Skin epidermis (tissue), 12 donors: ENCODE results near the gene CCL1.

Experiments
- H3K27ac ChIP-seq, 21 experiments: fragments of 200-600 bp; sonication (generic) in 11 of 21; one replicate each; pipeline ENCODE4 v1.5.0; 2020; ENCODE audit warnings: mild to moderate bottlenecking in 3 of 21, inconsistent platforms in 2 of 21, moderate library complexity in 2 of 21
- H3K4me3 ChIP-seq, 7 experiments: fragments of 200-600 bp; sonication (generic) in 2 of 7; one replicate each; pipeline ENCODE4 v1.5.0; 2020; ENCODE audit warnings: inconsistent platforms in 2 of 7, mild to moderate bottlenecking in 2 of 7, moderate library complexity in 1 of 7

The CCL1 gene

DNA sequence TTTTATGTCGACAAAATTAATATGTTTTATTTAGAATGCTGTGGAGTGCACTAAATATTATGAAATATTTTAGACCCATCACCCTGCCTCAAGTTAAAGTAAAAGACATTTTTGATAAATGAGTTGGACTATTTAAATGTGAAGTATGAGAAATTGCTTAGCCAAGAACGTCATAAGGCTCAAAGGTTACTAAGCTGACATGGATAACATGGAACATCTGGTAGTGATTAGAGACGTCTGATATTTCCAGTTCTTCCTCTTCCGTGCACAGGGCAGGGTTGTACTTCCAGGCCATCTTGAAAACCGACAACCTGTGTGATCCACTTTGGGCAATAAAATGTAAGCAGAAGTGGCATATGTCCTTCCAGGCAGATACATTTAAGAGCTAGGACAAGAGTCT is 51.0 kb downstream of the CCL1 start:
- peak overlapping the region in 4 of 21 experiments; percentile 16 to 60 (median 34) for H3K27ac ChIP-seq
- H3K4me3 ChIP-seq: no peak overlapping the region

DNA sequence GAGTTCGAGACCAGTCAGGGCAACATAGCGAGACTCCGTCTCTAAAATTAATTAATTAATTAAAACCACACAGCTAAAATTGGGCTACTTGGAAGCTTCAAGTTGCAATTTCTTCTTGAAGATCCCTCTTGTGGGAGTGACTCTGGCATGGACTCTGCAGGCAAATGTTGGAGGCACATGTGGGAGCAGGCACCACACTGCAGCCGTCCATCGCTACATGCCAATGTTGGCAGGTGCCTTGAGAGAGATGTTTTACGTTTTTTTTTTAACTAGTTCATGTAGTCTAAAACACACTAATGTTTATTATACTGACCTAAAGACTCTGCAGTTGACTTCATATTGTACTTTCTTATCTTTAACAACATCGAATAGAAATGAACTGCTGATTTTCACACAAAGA is 51.7 kb downstream of the CCL1 start:
- Histone ChIP-seq H3K4me3 (no peak overlapping the region), H3K27ac (no peak overlapping the region)
